SIG-M5 (cell line): Measurements from ENCODE around the gene PJA2.
"Not testable (repeated sequence)": the region's sequence is repeated elsewhere in the genome, so short reads cannot be mapped to it uniquely, and the experiment has no call there.

Source experiments
- DNase-seq: peaks from one replicate; lab custom pipeline; 2025; lab: John Stamatoyannopoulos, UW

The PJA2 gene

GRCh38 chr5:109409844-109410388 lies at the start of gene PJA2:
PJA2 (minus strand) TSS chr5:109409974; CDS start chr5:109383433, 26,541 bp downstream.
- DNase-seq = peak; percentile 99

GRCh38 chr5:109455598-109456096 lies 45.9 kb upstream of the PJA2 start:
- no peak for DNase-seq

- DNase-seq = no peak
These were observed 45.1 kb upstream of the PJA2 start for GRCh38 chr5:109454731-109455505.

GRCh38 chr5:109453251-109453650 lies 43.5 kb upstream of the PJA2 start:
- DNase-seq = no peak

- DNase-seq = no peak
These were observed 42.9 kb upstream of the PJA2 start for GRCh38 chr5:109452661-109453060.

- DNase-seq = no peak
These were observed 41.4 kb upstream of the PJA2 start for GRCh38 chr5:109451146-109451545.

GRCh38 chr5:109450129-109450877 lies 40.5 kb upstream of the PJA2 start:
- DNase-seq = no peak

GRCh38 chr5:109448838-109449237 lies 39.1 kb upstream of the PJA2 start:
- DNase-seq = no peak

GRCh38 chr5:109439590-109439989 lies 29.8 kb upstream of the PJA2 start:
- no peak for DNase-seq

GRCh38 chr5:109426075-109426474 lies 16.3 kb upstream of the PJA2 start:
- no peak for DNase-seq

- DNase-seq = not testable (repeated sequence)
These were observed 15.7 kb upstream of the PJA2 start for GRCh38 chr5:109425521-109425920.

GRCh38 chr5:109421956-109422355 lies 12.2 kb upstream of the PJA2 start:
- no peak for DNase-seq

- no peak for DNase-seq
These were observed 9.1 kb upstream of the PJA2 start for GRCh38 chr5:109418712-109419352.

GRCh38 chr5:109416882-109417281 lies 7.1 kb upstream of the PJA2 start:
- DNase-seq = no peak

- DNase-seq = not testable (repeated sequence)
These were observed 4.2 kb upstream of the PJA2 start for GRCh38 chr5:109413921-109414461.

- DNase-seq = no peak
These were observed 3.7 kb upstream of the PJA2 start for GRCh38 chr5:109413458-109413857.

- no peak for DNase-seq
These were observed 3.2 kb upstream of the PJA2 start for GRCh38 chr5:109412981-109413402.

GRCh38 chr5:109411627-109412026 lies 1.9 kb upstream of the PJA2 start:
- no peak for DNase-seq

- DNase-seq = no peak
These were observed 1.4 kb upstream of the PJA2 start for GRCh38 chr5:109411149-109411514.

GRCh38 chr5:109410389-109411148 lies 795 bp upstream of the PJA2 start:
- DNase-seq = no peak
